ENCODE measurements around the gene KIRREL3. TPM values are rescaled to one million over a fixed set of nuclear protein-coding genes. Genes with fewer than 3 reads are reported as not detected.

KIRREL3 gene
- total and polyA plus RNA-seq, 9 of the 15 experiments (the other 6 are each of a cell fraction or from before 2014, with no cell fraction given) = 0.04 to 0.10 TPM; not detected in 7

DNA sequence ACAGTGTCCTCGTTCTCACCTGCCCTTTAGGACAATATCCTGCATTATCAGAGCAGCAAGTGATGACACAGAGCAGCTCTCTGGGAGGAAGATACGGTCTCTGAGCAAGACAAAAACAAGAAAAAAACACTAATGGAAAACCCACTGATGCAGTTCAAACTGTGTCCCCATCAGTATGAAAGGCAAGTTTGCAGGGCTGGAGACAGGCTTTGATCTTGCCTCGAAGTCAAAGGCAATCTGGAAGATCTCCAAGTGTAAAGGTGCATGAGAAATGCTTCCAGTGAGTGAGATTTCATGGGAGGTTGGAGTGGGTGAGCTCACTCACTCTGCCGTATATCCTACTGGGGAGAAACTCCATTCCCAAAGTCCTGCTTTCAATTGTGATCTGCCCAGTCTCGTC, 157.5 kb downstream of the KIRREL3 start:
- Histone ChIP-seq H3K4me1 (replicated peaks in 1 of 2; ENCODE audit: control insufficient read depth in 2 of 2, insufficient read depth in 2 of 2, low read length in 2 of 2) (no peaks in the 10 kb centered on the region; a peak in 1 of 5 replicates), H3K27ac (ENCODE audit: extremely low read depth, low read depth, low read length) (no peak overlapping the region), H2AFZ (ENCODE audit: low read depth, low read length) (no peak overlapping the region), H3K36me3 (ENCODE audit: control insufficient read depth, insufficient read depth, low read length) (no peaks in the 10 kb centered on the region), H3K9me1 (ENCODE audit: control insufficient read depth, insufficient read depth, low read length) (no peaks in the 10 kb centered on the region), H3K79me2 (ENCODE audit: control insufficient read depth, insufficient read depth, low read length) (no peaks in the 10 kb centered on the region), H3K4me3 (no peak overlapping the region), H3K9ac (ENCODE audit: insufficient read depth in 1 of 2, low read depth in 2 of 2, low read length in 2 of 2) (no peak overlapping the region), H3K9me3 (replicated peaks; ENCODE audit: control insufficient read depth, insufficient read depth, low read depth, low read length) (no peaks in the 10 kb centered on the region), H3K4me2 (ENCODE audit: insufficient read depth, low read length) (no peak overlapping the region), H3K27me3 (ENCODE audit: control insufficient read depth in 2 of 2, insufficient read depth in 2 of 2, low read length in 2 of 2) (no peaks in the 10 kb centered on the region; a peak in 1 of 5 replicates), H4K20me1 (replicated peaks; ENCODE audit: control insufficient read depth, insufficient read depth, low read length) (no peaks in the 10 kb centered on the region)
- DNase-seq (ENCODE audit: extremely low read depth in 1 of 4, low spot score in 3 of 4) (no peak), FAIRE-seq (no peak), ATAC-seq (no peak)
- CTCF ChIA-PET (ENCODE audit: low intra/inter-chr PET ratio) = no interaction called here
- POLR2A ChIA-PET = no interaction called here
- in situ Hi-C loops (cut with MboI) (no loop called here), intact Hi-C loops (cut with micrococcal nuclease) (no loop called here)
- BruUV-seq (replicated peaks) = no TSS peak
- TF ChIP-seq, protein P1, sequence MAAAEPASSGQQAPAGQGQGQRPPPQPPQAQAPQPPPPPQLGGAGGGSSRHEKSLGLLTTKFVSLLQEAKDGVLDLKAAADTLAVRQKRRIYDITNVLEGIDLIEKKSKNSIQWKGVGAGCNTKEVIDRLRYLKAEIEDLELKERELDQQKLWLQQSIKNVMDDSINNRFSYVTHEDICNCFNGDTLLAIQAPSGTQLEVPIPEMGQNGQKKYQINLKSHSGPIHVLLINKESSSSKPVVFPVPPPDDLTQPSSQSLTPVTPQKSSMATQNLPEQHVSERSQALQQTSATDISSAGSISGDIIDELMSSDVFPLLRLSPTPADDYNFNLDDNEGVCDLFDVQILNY (CRISPR knock-in tag; IDR thresholded peaks at IDR 0.05) = no peak
- TF ChIP-seq ZNF24 (IDR thresholded peaks at IDR 0.05) = no peak
- TF ChIP-seq, protein P2, sequence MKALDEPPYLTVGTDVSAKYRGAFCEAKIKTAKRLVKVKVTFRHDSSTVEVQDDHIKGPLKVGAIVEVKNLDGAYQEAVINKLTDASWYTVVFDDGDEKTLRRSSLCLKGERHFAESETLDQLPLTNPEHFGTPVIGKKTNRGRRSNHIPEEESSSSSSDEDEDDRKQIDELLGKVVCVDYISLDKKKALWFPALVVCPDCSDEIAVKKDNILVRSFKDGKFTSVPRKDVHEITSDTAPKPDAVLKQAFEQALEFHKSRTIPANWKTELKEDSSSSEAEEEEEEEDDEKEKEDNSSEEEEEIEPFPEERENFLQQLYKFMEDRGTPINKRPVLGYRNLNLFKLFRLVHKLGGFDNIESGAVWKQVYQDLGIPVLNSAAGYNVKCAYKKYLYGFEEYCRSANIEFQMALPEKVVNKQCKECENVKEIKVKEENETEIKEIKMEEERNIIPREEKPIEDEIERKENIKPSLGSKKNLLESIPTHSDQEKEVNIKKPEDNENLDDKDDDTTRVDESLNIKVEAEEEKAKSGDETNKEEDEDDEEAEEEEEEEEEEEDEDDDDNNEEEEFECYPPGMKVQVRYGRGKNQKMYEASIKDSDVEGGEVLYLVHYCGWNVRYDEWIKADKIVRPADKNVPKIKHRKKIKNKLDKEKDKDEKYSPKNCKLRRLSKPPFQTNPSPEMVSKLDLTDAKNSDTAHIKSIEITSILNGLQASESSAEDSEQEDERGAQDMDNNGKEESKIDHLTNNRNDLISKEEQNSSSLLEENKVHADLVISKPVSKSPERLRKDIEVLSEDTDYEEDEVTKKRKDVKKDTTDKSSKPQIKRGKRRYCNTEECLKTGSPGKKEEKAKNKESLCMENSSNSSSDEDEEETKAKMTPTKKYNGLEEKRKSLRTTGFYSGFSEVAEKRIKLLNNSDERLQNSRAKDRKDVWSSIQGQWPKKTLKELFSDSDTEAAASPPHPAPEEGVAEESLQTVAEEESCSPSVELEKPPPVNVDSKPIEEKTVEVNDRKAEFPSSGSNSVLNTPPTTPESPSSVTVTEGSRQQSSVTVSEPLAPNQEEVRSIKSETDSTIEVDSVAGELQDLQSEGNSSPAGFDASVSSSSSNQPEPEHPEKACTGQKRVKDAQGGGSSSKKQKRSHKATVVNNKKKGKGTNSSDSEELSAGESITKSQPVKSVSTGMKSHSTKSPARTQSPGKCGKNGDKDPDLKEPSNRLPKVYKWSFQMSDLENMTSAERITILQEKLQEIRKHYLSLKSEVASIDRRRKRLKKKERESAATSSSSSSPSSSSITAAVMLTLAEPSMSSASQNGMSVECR (CRISPR knock-in tag; IDR thresholded peaks at IDR 0.05) = no peak
- no peak for TF ChIP-seq DDX20 (tag; IDR thresholded peaks at IDR 0.05; ENCODE audit: low read depth)
- TF ChIP-seq PHF8 (IDR thresholded peaks at IDR 0.05; ENCODE audit: borderline replicate concordance, low read length) = no peak
- TF ChIP-seq BACH1 (tag; IDR thresholded peaks at IDR 0.05) = no peak
- no peak for TF ChIP-seq TSC22D4 (tag; IDR thresholded peaks at IDR 0.05)
- TF ChIP-seq TGIF2 (CRISPR knock-in tag; IDR thresholded peaks at IDR 0.05) = no peak
- no peak for TF ChIP-seq ZNF551 (CRISPR knock-in tag; IDR thresholded peaks at IDR 0.05)
- TF ChIP-seq KDM4B (IDR thresholded peaks at IDR 0.05; ENCODE audit: borderline replicate concordance in 2 of 2, low read depth in 1 of 2) = no peak
- TF ChIP-seq RFX1 (IDR thresholded peaks at IDR 0.05) = no peak
- no peak for TF ChIP-seq TRIM28 (IDR thresholded peaks at IDR 0.05)
- 0% methylated on average over 5 of the region's 5 CpGs for WGBS (ENCODE audit: insufficient coverage, low coverage, missing lambda C conversion rate)

Measured in K562 (cell line).